GM12892 (cell line): ENCODE results near the gene SH3RF3.

Source experiments
- POLR2A ChIP-seq: IDR thresholded peaks from 2 replicates; pipeline ENCODE4 v1.6.1; 2011; ENCODE audit warnings: low read depth, low read length, control low read depth
- TAF1 ChIP-seq: IDR thresholded peaks from 2 replicates; pipeline ENCODE4 v1.6.1; 2011; ENCODE audit warnings: low read depth, mild to moderate bottlenecking, control low read depth, low read length, borderline replicate concordance

GRCh38 chr2:109472974-109473373, 344.0 kb downstream of the SH3RF3 start:
- no peak for TF ChIP-seq POLR2A
- TF ChIP-seq TAF1 = no peak
